ENCODE data around the gene ASCC2. TPM values are rescaled to one million over a fixed set of nuclear protein-coding genes. Genes with fewer than 3 reads are reported as not detected.

The ASCC2 gene
- total and polyA plus RNA-seq, 4 donors, result 34.6 to 43.7 (median 38.7) TPM

DNA sequence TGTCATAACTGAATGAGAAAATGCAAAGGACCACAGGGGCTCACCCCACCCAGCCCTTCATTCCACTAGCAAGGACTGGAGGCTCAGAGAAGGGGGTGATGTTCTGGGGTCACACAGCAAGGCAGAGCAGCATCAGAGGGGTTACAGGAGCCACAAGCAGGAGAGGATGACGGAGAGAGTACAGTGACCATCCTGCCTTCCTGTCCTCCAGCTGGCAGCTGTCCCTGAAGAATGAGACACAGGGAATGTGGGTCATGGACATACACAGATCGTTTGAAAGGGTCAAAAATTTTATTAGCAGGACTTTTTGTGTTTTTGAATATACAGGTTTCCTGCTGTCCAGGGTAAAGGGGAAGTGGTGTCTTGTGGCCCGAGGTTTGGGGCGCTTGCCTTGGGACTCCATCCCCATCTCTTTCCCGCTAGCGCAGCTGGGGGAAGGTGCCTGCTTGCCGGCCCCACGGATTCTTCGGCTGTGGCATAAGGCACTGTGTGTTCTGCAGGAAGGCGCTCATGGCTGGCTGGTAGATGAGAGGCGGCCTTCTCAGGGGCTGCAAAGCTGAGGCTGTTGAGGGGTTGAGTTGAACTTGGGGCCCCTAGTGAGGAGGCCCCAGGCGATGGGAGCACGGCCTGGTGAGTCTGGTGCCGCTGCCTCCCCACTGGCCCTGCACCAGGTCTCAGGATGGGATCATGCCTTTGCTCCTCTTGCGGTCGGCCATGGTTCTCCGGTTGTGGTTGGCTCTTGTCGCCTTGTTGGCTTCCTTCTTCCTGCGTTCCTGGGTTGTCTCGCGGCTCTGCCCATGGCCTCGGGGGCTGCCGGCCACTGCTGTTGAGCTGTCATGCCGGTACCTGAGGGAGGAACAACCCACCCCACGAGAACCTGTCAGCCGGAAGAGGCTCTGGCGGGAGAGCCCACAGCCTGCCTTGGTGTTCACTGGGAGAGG is 49.5 kb downstream of the ASCC2 start:
- no peak for DNase-seq (ENCODE audit: low spot score)
- Histone ChIP-seq H3K36me3 (ENCODE audit: control insufficient read depth in 4 of 4, insufficient read depth in 3 of 4, low read depth in 1 of 4, low read length in 3 of 4) (peaks cover 18 to 49% (median 30%) of the 10 kb centered on the region in 4 donors), H3K9me3 (ENCODE audit: control insufficient read depth in 4 of 4, low read length in 3 of 4) (no peaks in the 10 kb centered on the region), H3K4me1 (ENCODE audit: control insufficient read depth in 4 of 4, insufficient read depth in 4 of 4, low read length in 3 of 4) (peaks cover 12 to 26% (median 20%) of the 10 kb centered on the region in 4 donors), H3K27ac (ENCODE audit: low read depth in 1 of 2, low read length in 2 of 2) (no peak overlapping the region), H3K4me3 (ENCODE audit: low read depth in 1 of 3, low read length in 3 of 3) (no peak overlapping the region), H3K27me3 (ENCODE audit: control insufficient read depth in 4 of 4, insufficient read depth in 4 of 4, low read length in 3 of 4) (no peaks in the 10 kb centered on the region), H3K9ac (ENCODE audit: low read depth in 1 of 2, low read length in 2 of 2) (no peak overlapping the region)
- TF ChIP-seq RXRA (IDR thresholded peaks at IDR 0.05) (no peak), HNF4G (IDR thresholded peaks at IDR 0.05) (no peak), ZBTB33 (IDR thresholded peaks at IDR 0.05) (no peak)
- 91% methylated on average over 27 of the region's 27 CpGs for WGBS

GRCh38 chr22:29787371-29787980 is 50.6 kb downstream of the ASCC2 start:
- no peak for DNase-seq (ENCODE audit: low spot score)
- peaks cover 12 to 26% (median 21%) of the 10 kb centered on the region in 4 donors for H3K4me1 ChIP-seq (ENCODE audit: control insufficient read depth in 4 of 4, insufficient read depth in 4 of 4, low read length in 3 of 4)
- 42% methylated on average over 9 of the region's 9 CpGs for WGBS

More at GRCh38 chr22:29787371-29787980, 50.6 kb downstream of the ASCC2 start:
- H3K9ac ChIP-seq (ENCODE audit: low read depth in 1 of 2, low read length in 2 of 2), result no peak overlapping the region
- H3K36me3 ChIP-seq (ENCODE audit: control insufficient read depth in 4 of 4, insufficient read depth in 3 of 4, low read depth in 1 of 4, low read length in 3 of 4), result peaks cover 18 to 37% (median 23%) of the 10 kb centered on the region in 4 donors
- H3K9me3 ChIP-seq (ENCODE audit: control insufficient read depth in 4 of 4, low read length in 3 of 4), result no peaks in the 10 kb centered on the region
- H3K27me3 ChIP-seq (ENCODE audit: control insufficient read depth in 4 of 4, insufficient read depth in 4 of 4, low read length in 3 of 4), result no peaks in the 10 kb centered on the region
- H3K27ac ChIP-seq (ENCODE audit: low read depth in 1 of 2, low read length in 2 of 2), result no peak overlapping the region
- H3K4me3 ChIP-seq (ENCODE audit: low read depth in 1 of 3, low read length in 3 of 3), result no peak overlapping the region
- TF ChIP-seq MAX (IDR thresholded peaks at IDR 0.05), result no peak
- TF ChIP-seq, protein P1, sequence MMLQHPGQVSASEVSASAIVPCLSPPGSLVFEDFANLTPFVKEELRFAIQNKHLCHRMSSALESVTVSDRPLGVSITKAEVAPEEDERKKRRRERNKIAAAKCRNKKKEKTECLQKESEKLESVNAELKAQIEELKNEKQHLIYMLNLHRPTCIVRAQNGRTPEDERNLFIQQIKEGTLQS (IDR thresholded peaks at IDR 0.05), result no peak
- no peak for TF ChIP-seq HNF4G (IDR thresholded peaks at IDR 0.05)
- peak; percentile 85 to 94 for TF ChIP-seq RXRA (IDR thresholded peaks at IDR 0.05)
- peak; percentile 26 to 49 for TF ChIP-seq RAD21 (IDR thresholded peaks at IDR 0.05)
- peak in 1 of 2 donors; percentile 48 for TF ChIP-seq JUND (IDR thresholded peaks at IDR 0.05)
- peak; percentile 23 for TF ChIP-seq FOXA1 (IDR thresholded peaks at IDR 0.05)
- TF ChIP-seq GABPA (IDR thresholded peaks at IDR 0.05 in 1 of 2, conservative IDR thresholded peaks at IDR 0.05 in 1 of 2), result peak in 1 of 2 donors; percentile 53
- peak; percentile 57 for TF ChIP-seq SP1 (IDR thresholded peaks at IDR 0.05)
- TF ChIP-seq FOXA2 (IDR thresholded peaks at IDR 0.05), result peak; percentile 57
- TF ChIP-seq ZBTB33 (IDR thresholded peaks at IDR 0.05), result no peak
- peak; percentile 52 to 77 for TF ChIP-seq HNF4A (conservative IDR thresholded peaks at IDR 0.05)
- TF ChIP-seq REST (IDR thresholded peaks at IDR 0.05), result peak; percentile 23
- peak; percentile 47 for TF ChIP-seq YY1 (IDR thresholded peaks at IDR 0.05)
